Measurements from ENCODE around the gene YIPF1. TPM values are rescaled to one million over a fixed set of nuclear protein-coding genes. Genes with fewer than 3 reads are reported as not detected.
A peak's percentile ranks its signal among the peaks of the same experiment; 100 is the strongest.

YIPF1 gene
- total and polyA plus RNA-seq, 2 experiments from 2014 or later, result 14.4 to 29.7 TPM

GRCh38 chr1:53930932-53931331 lies 41.3 kb upstream of the YIPF1 start:
- Histone ChIP-seq H3K4me1 (ENCODE audit: low read depth) (no peaks in the 10 kb centered on the region), H3K27me3 (no peaks in the 10 kb centered on the region), H3K36me3 (no peaks in the 10 kb centered on the region), H3K27ac (no peak overlapping the region), H3K4me3 (no peak overlapping the region), H3K9me3 (ENCODE audit: low read depth) (no peaks in the 10 kb centered on the region)
- DNase-seq (ENCODE audit: low read depth in 1 of 2, low spot score in 1 of 2), result no peak
- TF ChIP-seq, protein P1, sequence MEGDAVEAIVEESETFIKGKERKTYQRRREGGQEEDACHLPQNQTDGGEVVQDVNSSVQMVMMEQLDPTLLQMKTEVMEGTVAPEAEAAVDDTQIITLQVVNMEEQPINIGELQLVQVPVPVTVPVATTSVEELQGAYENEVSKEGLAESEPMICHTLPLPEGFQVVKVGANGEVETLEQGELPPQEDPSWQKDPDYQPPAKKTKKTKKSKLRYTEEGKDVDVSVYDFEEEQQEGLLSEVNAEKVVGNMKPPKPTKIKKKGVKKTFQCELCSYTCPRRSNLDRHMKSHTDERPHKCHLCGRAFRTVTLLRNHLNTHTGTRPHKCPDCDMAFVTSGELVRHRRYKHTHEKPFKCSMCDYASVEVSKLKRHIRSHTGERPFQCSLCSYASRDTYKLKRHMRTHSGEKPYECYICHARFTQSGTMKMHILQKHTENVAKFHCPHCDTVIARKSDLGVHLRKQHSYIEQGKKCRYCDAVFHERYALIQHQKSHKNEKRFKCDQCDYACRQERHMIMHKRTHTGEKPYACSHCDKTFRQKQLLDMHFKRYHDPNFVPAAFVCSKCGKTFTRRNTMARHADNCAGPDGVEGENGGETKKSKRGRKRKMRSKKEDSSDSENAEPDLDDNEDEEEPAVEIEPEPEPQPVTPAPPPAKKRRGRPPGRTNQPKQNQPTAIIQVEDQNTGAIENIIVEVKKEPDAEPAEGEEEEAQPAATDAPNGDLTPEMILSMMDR (IDR thresholded peaks at IDR 0.05; ENCODE audit: low read depth, low read length), result no peak

DNA sequence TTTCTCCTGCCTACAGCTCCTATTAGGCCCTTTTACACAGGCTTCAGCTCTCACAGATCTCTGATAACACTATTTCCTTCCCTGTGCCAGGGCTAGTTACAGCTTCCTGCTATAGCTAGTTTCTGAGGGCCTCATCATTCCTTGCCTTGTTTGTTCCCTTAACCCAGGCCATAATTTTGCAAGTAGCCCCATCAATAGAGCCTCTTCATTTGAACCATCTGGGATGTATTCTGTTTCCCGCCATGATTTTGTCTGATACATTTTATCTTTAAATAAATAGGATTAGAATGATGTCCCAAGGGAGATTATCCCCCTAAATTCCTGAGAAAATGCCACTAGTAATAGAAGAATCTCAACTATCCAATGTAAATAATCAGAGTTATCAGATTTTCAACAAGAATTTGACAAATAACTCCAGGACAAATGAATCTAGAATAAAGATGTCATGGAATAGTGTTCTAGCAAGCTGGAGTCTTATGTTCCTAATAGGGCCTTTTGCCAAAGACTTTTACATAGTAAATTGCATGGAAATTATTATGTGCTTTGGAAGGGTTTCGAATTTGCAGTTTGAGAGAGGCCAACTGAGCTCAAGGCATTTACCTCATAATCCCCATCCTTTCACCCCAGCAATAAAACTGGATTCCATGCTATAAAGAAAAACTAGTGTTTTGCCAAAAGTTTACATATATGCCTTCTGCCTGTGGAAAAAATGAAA lies 39.8 kb upstream of the YIPF1 start:
- H3K27me3 ChIP-seq, result no peaks in the 10 kb centered on the region
- no peaks in the 10 kb centered on the region for H3K4me1 ChIP-seq (ENCODE audit: low read depth)
- DNase-seq (ENCODE audit: low read depth in 1 of 2, low spot score in 1 of 2), result no peak
- no peak overlapping the region for H3K4me3 ChIP-seq
- H3K36me3 ChIP-seq, result no peaks in the 10 kb centered on the region
- H3K27ac ChIP-seq, result peak overlapping the region; percentile 55
- no peaks in the 10 kb centered on the region for H3K9me3 ChIP-seq (ENCODE audit: low read depth)
- TF ChIP-seq, protein P1 (IDR thresholded peaks at IDR 0.05; ENCODE audit: low read depth, low read length), result no peak

DNA sequence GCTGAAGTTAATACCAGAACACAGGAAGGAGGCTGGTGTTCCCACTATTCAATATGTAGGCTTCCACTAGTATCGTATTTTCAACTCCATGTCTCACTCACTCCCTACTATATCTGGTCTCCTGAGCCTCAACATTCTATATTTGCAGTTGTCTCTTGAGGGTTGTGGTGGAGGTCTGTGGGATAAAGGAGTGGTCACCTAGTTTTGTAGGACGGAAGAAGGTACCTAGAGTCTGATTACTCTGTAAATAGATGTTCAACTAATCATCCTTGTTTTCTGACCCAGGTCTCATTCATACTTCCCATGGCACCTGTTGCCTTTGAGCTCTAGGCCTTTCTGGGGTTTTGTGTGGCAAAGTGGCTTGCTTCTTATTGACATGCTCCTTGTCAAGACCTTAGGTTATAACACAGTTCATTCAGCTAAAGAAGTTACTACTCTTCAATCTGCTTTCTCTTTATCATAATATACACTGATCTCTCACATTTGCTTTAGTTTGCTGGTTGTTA lies 37.8 kb upstream of the YIPF1 start:
- no peaks in the 10 kb centered on the region for H3K27me3 ChIP-seq
- H3K27ac ChIP-seq, result no peak overlapping the region
- TF ChIP-seq, protein P1 (IDR thresholded peaks at IDR 0.05; ENCODE audit: low read depth, low read length), result no peak
- DNase-seq (ENCODE audit: low read depth in 1 of 2, low spot score in 1 of 2), result no peak
- H3K4me3 ChIP-seq, result no peak overlapping the region
- peaks cover 9% of the 10 kb centered on the region for H3K36me3 ChIP-seq
- H3K9me3 ChIP-seq (ENCODE audit: low read depth), result no peaks in the 10 kb centered on the region
- H3K4me1 ChIP-seq (ENCODE audit: low read depth), result no peaks in the 10 kb centered on the region

DNA sequence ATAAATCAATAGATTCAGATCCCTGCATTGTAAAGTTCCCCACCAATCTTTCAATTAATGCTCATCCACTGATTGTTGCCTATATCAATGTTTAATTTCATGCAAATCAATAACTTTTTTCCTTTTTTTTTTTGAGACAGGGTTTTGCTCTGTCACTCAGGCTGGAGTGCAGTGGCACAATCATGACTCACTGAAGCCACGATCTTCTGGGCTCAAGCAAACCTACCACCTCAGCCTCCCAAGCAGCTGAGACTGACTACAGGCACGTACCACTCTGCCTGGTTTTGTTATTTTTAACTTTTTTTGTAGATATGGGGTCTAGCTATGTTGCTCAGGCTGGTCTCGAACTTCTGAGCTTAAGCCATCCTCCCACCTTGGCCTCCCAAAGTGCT lies 30.1 kb upstream of the YIPF1 start:
- peaks cover 9% of the 10 kb centered on the region for H3K36me3 ChIP-seq
- H3K9me3 ChIP-seq (ENCODE audit: low read depth), result no peaks in the 10 kb centered on the region
- no peak overlapping the region for H3K4me3 ChIP-seq
- no peak for DNase-seq (ENCODE audit: low read depth in 1 of 2, low spot score in 1 of 2)
- TF ChIP-seq, protein P1 (IDR thresholded peaks at IDR 0.05; ENCODE audit: low read depth, low read length), result no peak
- no peak overlapping the region for H3K27ac ChIP-seq
- H3K4me1 ChIP-seq (ENCODE audit: low read depth), result no peaks in the 10 kb centered on the region
- H3K27me3 ChIP-seq, result no peaks in the 10 kb centered on the region

DNA sequence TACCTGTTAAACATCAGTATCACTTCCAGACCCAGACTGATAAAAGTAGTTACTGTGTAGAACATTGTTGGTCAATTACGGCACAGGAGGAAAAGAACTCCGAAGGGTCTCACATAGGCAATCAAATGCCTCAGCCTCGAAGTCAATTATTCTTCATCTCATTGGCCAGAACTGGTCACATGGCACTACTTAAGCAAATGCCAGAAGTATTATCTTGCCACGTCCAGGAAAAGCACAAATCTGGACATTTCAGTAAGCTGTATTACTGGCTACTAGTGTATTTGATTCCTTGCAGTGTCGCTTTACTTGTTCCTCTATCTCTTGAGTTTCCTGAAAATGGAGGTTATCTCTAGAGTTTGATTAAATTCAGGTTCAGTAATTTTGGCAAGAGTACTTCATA lies 28.7 kb upstream of the YIPF1 start:
- peak in 1 of 2 donors; percentile 47 for DNase-seq (ENCODE audit: low read depth in 1 of 2, low spot score in 1 of 2)
- TF ChIP-seq, protein P1 (IDR thresholded peaks at IDR 0.05; ENCODE audit: low read depth, low read length), result no peak
- H3K27me3 ChIP-seq, result no peaks in the 10 kb centered on the region
- H3K4me3 ChIP-seq, result no peak overlapping the region
- H3K27ac ChIP-seq, result no peak overlapping the region
- no peaks in the 10 kb centered on the region for H3K4me1 ChIP-seq (ENCODE audit: low read depth)
- H3K9me3 ChIP-seq (ENCODE audit: low read depth), result no peaks in the 10 kb centered on the region
- peaks cover 4% of the 10 kb centered on the region for H3K36me3 ChIP-seq
